IMR-90 (cell line): Measurements from ENCODE around the gene TBC1D8. TPM values are rescaled to one million over a fixed set of nuclear protein-coding genes. Genes with fewer than 3 reads are reported as not detected.

Experiments
- ATAC-seq: fragments of 200-7000 bp; cut with Tn5 transposase; 2 replicates; pipeline ENCODE4 v1.9.1; 2020; ENCODE audit warnings: low read depth, mild to moderate bottlenecking, moderate library complexity
- BruUV-seq: library from RNA; stranded (reverse); fragments of 400-500 nt; replicated peaks from 2 replicates; lab custom pipeline; 2021; lab: Mats Ljungman, UMichigan
- CTCF ChIA-PET: fragments of 300-600 bp; formaldehyde crosslinking; extraction: SDS; loops from one replicate; lab custom pipeline; 2021; ENCODE audit warnings: antibody characterized with exemption; lab: Yijun Ruan, JAX
- POLR2A ChIA-PET: fragments of 300-600 bp; sonication (Branson Sonifier 250); formaldehyde crosslinking; loops from one replicate; lab custom pipeline; 2022; ENCODE audit warnings: antibody characterized with exemption; ENCODE audit not compliant: unreplicated experiment; lab: Charles Lee
- DNase-seq: peaks from one replicate; pipeline ENCODE4 v3.0.0; 2013
- H2AFZ ChIP-seq: replicated peaks from 2 replicates; pipeline ENCODE3; 2013; ENCODE audit warnings: low read length, mild to moderate bottlenecking; ENCODE audit not compliant: poor library complexity
- H2AK5ac ChIP-seq: 2 replicates; pipeline ENCODE4 v1.6.1; 2013; ENCODE audit warnings: low read depth, low read length, inconsistent platforms
- H2AK9ac ChIP-seq: replicated peaks from 2 replicates; pipeline ENCODE3; 2013; ENCODE audit warnings: mild to moderate bottlenecking, low read depth, low read length, moderate library complexity; ENCODE audit not compliant: poor library complexity
- H2BK120ac ChIP-seq: 2 replicates; pipeline ENCODE4 v1.6.1; 2013; ENCODE audit warnings: low read depth, low read length, inconsistent platforms
- H2BK15ac ChIP-seq: 3 replicates; pipeline ENCODE4 v1.6.1; 2013; ENCODE audit warnings: low read depth, low read length, inconsistent platforms
- H2BK20ac ChIP-seq: 2 replicates; pipeline ENCODE4 v1.6.1; 2013; ENCODE audit warnings: low read depth, mild to moderate bottlenecking, inconsistent platforms, low read length, moderate library complexity
- H2BK5ac ChIP-seq: 2 replicates; pipeline ENCODE4 v1.6.1; 2013; ENCODE audit warnings: mild to moderate bottlenecking, low read depth, low read length, inconsistent platforms; ENCODE audit not compliant: poor library complexity, severe bottlenecking
- H3K14ac ChIP-seq: replicated peaks from 2 replicates; pipeline ENCODE4 v1.6.1; 2013; ENCODE audit warnings: low read depth, low read length, inconsistent platforms
- H3K18ac ChIP-seq: 2 replicates; pipeline ENCODE4 v1.6.1; 2013; ENCODE audit warnings: low read depth, low read length, control low read depth
- H3K23ac ChIP-seq: 2 replicates; pipeline ENCODE4 v1.6.1; 2013; ENCODE audit warnings: low read depth, low read length, inconsistent platforms
- H3K27ac ChIP-seq: 2 replicates; pipeline ENCODE4 v1.5.1; 2013; ENCODE audit warnings: mild to moderate bottlenecking, control low read depth, low read length; ENCODE audit not compliant: insufficient read depth
- H3K27me3 ChIP-seq: 2 replicates; pipeline ENCODE4 v1.6.1; 2013; ENCODE audit warnings: low read length; ENCODE audit not compliant: control insufficient read depth, insufficient read depth
- H3K36me3 ChIP-seq: 2 replicates; pipeline ENCODE4 v1.6.1; 2013; ENCODE audit warnings: low read length, mixed read lengths; ENCODE audit not compliant: control insufficient read depth, insufficient read depth
- H3K4ac ChIP-seq: 2 replicates; pipeline ENCODE4 v1.6.1; 2013; ENCODE audit warnings: low read depth, low read length, inconsistent platforms
- H3K4me1 ChIP-seq: 2 replicates; pipeline ENCODE4 v1.6.1; 2013; ENCODE audit warnings: low read length, mixed read lengths; ENCODE audit not compliant: control insufficient read depth, insufficient read depth
- H3K4me2 ChIP-seq: 2 replicates; pipeline ENCODE4 v1.6.1; 2013; ENCODE audit warnings: low read depth, mild to moderate bottlenecking, control low read depth, low read length, moderate library complexity
- H3K4me3 ChIP-seq: 2 replicates; pipeline ENCODE4 v1.5.1; 2013; ENCODE audit warnings: low read depth, mild to moderate bottlenecking, control low read depth, low read length, moderate library complexity; ENCODE audit not compliant: insufficient read depth
- H3K56ac ChIP-seq: 2 replicates; pipeline ENCODE4 v1.6.1; 2013; ENCODE audit warnings: low read length, inconsistent platforms; ENCODE audit not compliant: insufficient read depth; ENCODE audit errors: extremely low read depth
- H3K79me1 ChIP-seq, 2 experiments: 2 replicates each; pipeline ENCODE4 v1.6.1; 2013; ENCODE audit warnings: low read length in 2 of 2, inconsistent platforms in 1 of 2, low read depth in 1 of 2
- H3K9ac ChIP-seq: 2 replicates; pipeline ENCODE4 v1.6.1; 2013; ENCODE audit warnings: low read depth, low read length, control low read depth
- H3K9me1 ChIP-seq: 2 replicates; pipeline ENCODE4 v1.6.1; 2013; ENCODE audit warnings: low read length, inconsistent platforms; ENCODE audit not compliant: insufficient read depth
- H3K9me3 ChIP-seq: 2 replicates; pipeline ENCODE4 v1.6.1; 2013; ENCODE audit warnings: low read length; ENCODE audit not compliant: control insufficient read depth, insufficient read depth
- H4K20me1 ChIP-seq: 2 replicates; pipeline ENCODE4 v1.6.1; 2013; ENCODE audit warnings: low read length, inconsistent platforms; ENCODE audit not compliant: insufficient read depth
- H4K5ac ChIP-seq: 2 replicates; pipeline ENCODE4 v1.6.1; 2013; ENCODE audit warnings: mild to moderate bottlenecking, low read depth, low read length, control low read depth
- H4K8ac ChIP-seq, 2 experiments: 2 replicates each; pipeline ENCODE4 v1.6.1; 2013; ENCODE audit warnings: low read depth in 2 of 2, low read length in 2 of 2, control low read depth in 1 of 2, inconsistent platforms in 1 of 2
- H4K91ac ChIP-seq: 2 replicates; pipeline ENCODE4 v1.6.1; 2013; ENCODE audit warnings: low read depth, low read length, inconsistent platforms; ENCODE audit not compliant: insufficient read depth
- FOS ChIP-seq: fragments of 150-350 bp; IDR thresholded peaks from 2 replicates; pipeline ENCODE4 v1.6.1; 2016; ENCODE audit warnings: low read depth, low read length
- WGBS, 2 experiments: methylation state at CpG; one replicate each; pipeline versions ENCODE4 v1.1.5 to v1.1.7; 2013; ENCODE audit warnings: missing lambda C conversion rate in 2 of 2; ENCODE audit not compliant: insufficient read length in 1 of 2; ENCODE audit errors: extremely low coverage in 2 of 2; 5-methylcytosine and 5-hydroxymethylcytosine counted together
- dilution Hi-C: fragments of 300-500 bp; cut with HindIII; formaldehyde crosslinking; loops from one replicate; pipeline ENCODE4 v1.14.3; 2018; ENCODE audit warnings: low sequenced_read_pairs; ENCODE audit not compliant: unreplicated experiment
- in situ Hi-C: fragments of 300-500 bp; cut with MboI; formaldehyde crosslinking; loops from 3 replicates; pipeline ENCODE4 v1.14.3; 2019; ENCODE audit warnings: low sequenced_read_pairs, inconsistent platforms, mixed read lengths
- intact Hi-C: fragments of 100-400 bp; cut with micrococcal nuclease; formaldehyde crosslinking; loops from 2 replicates; pipeline ENCODE4 v1.10.0; 2022
- polyA plus RNA-seq, 3 experiments: library from polyadenylated mRNA; depleted of rRNA; stranded (reverse); fragments of >200 nt; gene quantifications; 2 replicates each; pipeline ENCODE4 v1.2.3, GENCODE V29; 2012; ENCODE audit warnings: low replicate concordance in 1 of 3
- total RNA-seq: library from RNA; depleted of rRNA; stranded (reverse); fragments of >200 nt; gene quantifications from 2 replicates; pipeline ENCODE4 v1.2.3, GENCODE V29; 2012

Gene TBC1D8
- total and polyA plus RNA-seq, 2 of the 4 experiments (the other 2 are of a cell fraction), result 1.3 to 1.5 TPM

GRCh38 chr2:101153077-101153707 is 2.0 kb upstream of the TBC1D8 start:
- POLR2A ChIA-PET, result no interaction called here
- H3K56ac ChIP-seq, result no peak overlapping the region
- in situ Hi-C loops, result no loop called here

More at GRCh38 chr2:101153077-101153707, 2.0 kb upstream of the TBC1D8 start:
- no CpG with 5 or more reads among the region's 9 CpGs for WGBS, 2 experiments
- dilution Hi-C loops, result no loop called here
- H2BK15ac ChIP-seq, result no peak overlapping the region
- H4K8ac ChIP-seq, result no peak overlapping the region
- H2AK5ac ChIP-seq, result no peak overlapping the region
- H3K23ac ChIP-seq, result no peak overlapping the region
- intact Hi-C loops, result loop anchor here (2.0 kb wide), 1 partner anchor 140 kb away; no protein-coding TSS in a partner anchor
- H3K9me1 ChIP-seq, result peaks cover 16% of the 10 kb centered on the region; the same call in 1 of the 2 replicates
- DNase-seq (no peak), ATAC-seq (no peak)
- H4K20me1 ChIP-seq, result peaks cover 6% of the 10 kb centered on the region; the same call in 1 of the 2 replicates
- no peak overlapping the region for H3K9ac ChIP-seq
- H4K5ac ChIP-seq, result no peak overlapping the region
- CTCF ChIA-PET, result interaction anchor here (0.6 to 2.6 kb wide), 11 partner anchors 11 to 549 kb away, joined by 3 to 19 read pairs (median 4); no protein-coding TSS in a partner anchor
- no peak overlapping the region for H3K4me3 ChIP-seq
- no peak overlapping the region for H2BK5ac ChIP-seq
- peak overlapping the region; percentile 6; the same call in 1 of the 2 replicates for H2BK20ac ChIP-seq
- no peaks in the 10 kb centered on the region for H3K36me3 ChIP-seq
- BruUV-seq, result no TSS peak
- peaks cover 7% of the 10 kb centered on the region for H3K4me1 ChIP-seq
- no peak overlapping the region for H4K91ac ChIP-seq
- TF ChIP-seq FOS, result no peak
- no peaks in the 10 kb centered on the region for H3K9me3 ChIP-seq
- no peak overlapping the region for H2AFZ ChIP-seq
- no peak overlapping the region for H3K14ac ChIP-seq
- H3K4ac ChIP-seq, result no peak overlapping the region
- no peak overlapping the region for H3K27ac ChIP-seq
- no peak overlapping the region for H3K4me2 ChIP-seq
- peaks cover 7% of the 10 kb centered on the region; the same call in 1 of the 2 replicates for H3K27me3 ChIP-seq
- H3K18ac ChIP-seq, result no peak overlapping the region
- H2BK120ac ChIP-seq, result no peak overlapping the region
- H3K79me1 ChIP-seq, result peaks cover 7 to 29% of the 10 kb centered on the region in 2 experiments; a peak in 3 of 4 replicates
- H2AK9ac ChIP-seq, result no peak overlapping the region
